ENCODE data around the gene ASIC2.

DNA sequence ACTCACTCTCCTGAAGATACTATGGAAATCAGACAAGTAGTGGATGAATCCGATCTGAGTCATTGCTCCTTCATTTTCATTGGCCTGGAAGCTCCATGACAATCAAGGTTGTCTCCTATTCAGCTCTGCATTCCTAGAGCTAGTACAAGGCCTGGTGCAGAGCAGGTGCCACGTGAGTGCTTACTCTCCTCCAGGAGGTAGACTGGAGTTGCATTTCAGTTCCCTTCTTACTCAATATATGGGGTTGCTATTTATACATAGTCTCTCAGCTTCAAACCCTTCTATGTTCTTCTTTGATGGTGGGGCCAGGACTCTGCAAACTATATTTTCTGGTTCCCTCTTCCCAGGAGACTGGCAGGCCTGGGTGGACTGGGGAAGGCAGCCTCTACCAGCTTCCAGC lies 148.3 kb downstream of the ASIC2 start:
- TF ChIP-seq POLR2AphosphoS5 (IDR thresholded peaks at IDR 0.05) (no peak), POLR2A (IDR thresholded peaks at IDR 0.05) (no peak)
- TF ChIP-seq, protein P1, sequence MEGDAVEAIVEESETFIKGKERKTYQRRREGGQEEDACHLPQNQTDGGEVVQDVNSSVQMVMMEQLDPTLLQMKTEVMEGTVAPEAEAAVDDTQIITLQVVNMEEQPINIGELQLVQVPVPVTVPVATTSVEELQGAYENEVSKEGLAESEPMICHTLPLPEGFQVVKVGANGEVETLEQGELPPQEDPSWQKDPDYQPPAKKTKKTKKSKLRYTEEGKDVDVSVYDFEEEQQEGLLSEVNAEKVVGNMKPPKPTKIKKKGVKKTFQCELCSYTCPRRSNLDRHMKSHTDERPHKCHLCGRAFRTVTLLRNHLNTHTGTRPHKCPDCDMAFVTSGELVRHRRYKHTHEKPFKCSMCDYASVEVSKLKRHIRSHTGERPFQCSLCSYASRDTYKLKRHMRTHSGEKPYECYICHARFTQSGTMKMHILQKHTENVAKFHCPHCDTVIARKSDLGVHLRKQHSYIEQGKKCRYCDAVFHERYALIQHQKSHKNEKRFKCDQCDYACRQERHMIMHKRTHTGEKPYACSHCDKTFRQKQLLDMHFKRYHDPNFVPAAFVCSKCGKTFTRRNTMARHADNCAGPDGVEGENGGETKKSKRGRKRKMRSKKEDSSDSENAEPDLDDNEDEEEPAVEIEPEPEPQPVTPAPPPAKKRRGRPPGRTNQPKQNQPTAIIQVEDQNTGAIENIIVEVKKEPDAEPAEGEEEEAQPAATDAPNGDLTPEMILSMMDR (IDR thresholded peaks at IDR 0.05 in 8 of 11, conservative IDR thresholded peaks at IDR 0.05 in 3 of 11): no peak
